HPDE6-E6E7 (cell line): Measurements from ENCODE around the gene TTLL9.

Experiments used
- DNase-seq: peaks from one replicate; pipeline ENCODE4 v3.0.0; 2011; ENCODE audit warnings: missing footprints; ENCODE audit errors: extremely low spot score

Gene TTLL9

DNA sequence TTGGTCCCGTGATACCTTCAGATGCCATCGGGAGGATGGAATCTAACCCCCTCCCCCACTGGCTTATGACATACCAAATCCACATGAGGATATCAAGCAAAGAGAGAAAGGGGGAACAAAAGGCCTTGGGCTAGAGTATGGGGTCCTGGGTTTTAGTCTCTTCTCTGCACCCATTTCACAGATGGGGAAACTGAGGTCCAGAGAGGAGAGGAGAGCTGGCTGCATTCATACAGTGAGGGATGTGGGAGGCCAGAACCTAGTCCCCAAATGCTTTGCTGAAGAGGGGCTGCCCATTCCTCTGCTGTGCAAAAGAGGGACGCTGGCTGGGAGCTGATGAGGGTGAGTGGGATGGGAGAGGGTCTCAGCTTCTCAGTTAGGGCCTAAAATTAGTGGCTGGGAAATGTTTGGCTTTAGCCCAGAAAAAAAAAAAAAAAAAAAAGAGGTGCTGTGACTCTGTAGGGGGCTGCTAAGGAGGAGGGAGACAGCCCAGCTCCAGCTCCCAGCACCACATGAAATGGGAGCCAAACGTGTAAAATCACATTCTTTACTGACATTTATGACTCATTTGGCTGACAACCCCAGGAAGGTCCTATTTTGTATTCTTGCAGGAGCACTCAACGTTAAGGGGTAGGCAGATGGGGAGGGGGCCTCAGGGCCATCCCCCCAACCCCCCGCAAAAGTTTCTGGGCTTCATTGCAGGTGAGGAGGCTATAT, 109.4 kb downstream of the TTLL9 start:
- no peak for DNase-seq

DNA sequence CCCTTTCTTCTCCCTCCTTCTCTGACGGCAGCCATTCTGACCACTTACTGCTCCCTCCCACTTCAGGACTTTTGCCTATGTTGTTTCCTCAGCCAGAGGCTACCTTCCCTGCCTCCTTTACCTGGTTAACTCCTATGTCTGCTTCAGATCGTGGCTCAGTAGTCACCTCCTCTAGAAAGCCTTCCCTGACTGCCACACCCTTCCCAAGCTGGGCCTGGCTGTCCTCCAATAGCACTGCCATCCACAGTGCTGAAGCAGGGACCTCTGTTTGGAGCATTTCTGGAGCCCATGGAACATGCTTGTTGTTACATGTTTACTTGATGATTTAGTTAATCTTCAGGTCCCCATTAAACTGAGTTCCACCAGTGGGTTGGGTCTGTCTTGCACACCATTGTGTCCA, 111.3 kb downstream of the TTLL9 start:
- no peak for DNase-seq

DNA sequence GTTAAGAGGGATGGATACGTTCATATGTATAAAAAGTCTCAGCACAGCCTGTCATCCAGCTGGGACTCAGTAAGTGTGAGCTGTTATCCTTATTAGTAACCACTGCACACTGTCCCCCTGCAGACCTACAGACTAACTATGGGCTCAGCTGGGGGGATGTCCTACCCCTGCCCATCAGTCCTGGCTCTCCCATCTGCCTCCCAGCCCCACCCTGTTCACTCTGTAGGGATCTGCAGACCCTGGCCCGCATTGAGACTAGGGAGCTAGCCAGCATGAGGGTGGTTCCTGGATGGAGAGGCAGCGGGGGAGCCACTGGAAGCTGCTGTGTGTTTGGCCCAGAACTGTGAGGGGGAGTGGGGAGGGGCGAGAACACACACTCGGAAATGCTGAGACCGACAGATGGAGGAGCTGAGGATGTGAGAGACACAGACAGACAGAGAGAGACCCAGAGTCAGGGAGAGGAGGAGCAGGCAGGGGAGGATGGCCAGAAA, 114.6 kb downstream of the TTLL9 start:
- DNase-seq = no peak

DNA sequence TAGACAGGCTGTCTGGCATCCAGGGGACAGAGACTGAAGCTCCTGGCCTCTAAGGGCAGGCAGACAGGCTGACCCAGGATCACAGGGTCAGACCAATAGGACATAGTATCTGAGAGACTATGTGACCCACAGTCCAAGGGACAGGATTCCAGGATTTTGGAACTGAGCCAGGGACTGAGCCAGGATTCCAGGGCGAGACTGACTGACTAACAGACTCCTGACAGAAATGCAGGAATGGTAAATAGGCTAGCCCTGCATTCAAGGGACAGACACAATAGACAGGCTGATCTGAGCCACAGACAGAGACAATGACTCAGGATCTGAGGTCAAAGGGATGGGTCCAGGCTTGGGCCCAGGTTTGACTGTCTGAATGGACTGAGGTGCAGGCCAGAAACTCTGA, 117.3 kb downstream of the TTLL9 start:
- peak; percentile 57 for DNase-seq

GRCh38 chr20:31988430-31989015, 118.1 kb downstream of the TTLL9 start:
- no peak for DNase-seq

DNA sequence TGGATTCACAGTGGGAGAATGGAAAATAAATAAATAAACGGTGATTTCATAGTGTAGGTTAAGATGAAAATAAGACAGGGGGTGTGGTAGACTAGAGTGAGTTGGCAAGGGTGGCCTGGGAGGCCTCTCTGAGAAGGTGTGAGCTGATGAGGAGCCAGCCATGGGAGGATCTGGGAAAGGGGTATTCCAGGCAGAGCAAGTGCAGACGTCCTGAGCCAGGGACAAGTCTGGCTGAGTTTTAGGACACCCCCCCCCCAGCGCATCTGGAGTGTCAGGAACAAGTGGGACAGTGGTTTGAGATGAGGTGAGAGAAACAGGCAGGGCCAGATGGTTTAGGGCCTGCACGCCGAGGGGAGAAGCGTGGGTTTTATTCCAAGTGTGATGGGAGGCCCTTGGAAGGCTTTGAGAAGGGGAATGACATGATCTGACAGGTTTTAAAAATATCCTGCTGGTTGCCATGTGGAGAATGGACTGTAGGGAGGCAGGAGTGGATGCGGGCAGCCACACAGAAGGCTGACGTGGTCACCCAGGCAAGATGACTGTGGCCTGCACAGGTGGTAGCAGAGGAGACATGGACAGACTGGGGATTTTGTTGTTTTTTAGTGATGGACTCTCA, 118.7 kb downstream of the TTLL9 start:
- DNase-seq = no peak

DNA sequence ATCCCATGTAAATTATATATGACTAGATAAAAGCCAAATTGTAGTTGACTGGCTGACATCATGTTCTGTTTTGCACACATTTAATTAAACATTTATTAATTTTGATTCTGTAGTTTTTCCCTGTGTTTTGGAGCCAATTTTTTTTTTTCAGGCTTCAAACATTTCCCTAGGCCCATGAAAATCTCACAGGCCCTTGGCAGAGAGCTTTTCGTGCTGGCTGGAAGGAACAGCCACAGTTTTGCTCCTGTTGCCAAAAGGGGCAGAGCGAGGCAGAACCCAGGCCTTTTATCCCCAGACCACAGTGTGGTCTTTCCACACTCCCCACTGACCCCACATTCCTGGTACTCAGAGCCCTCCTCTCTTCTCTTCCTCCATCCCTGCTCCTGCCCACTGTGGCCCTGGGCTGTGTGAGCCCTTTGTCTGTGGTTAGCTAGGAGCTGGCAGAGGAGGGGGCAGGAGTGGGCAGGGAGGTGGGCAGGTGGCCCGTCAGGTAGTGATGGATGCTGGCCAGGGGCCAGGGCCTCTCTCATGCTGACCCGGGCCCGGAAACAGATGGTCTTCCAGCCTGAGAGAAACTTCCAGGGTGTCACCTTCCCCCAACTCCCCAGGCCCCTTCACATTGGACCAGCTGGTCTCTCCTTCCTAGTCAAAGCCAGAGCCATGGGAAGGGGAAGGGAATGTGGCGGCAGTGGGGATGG, 120.4 kb downstream of the TTLL9 start:
- DNase-seq = no peak

DNA sequence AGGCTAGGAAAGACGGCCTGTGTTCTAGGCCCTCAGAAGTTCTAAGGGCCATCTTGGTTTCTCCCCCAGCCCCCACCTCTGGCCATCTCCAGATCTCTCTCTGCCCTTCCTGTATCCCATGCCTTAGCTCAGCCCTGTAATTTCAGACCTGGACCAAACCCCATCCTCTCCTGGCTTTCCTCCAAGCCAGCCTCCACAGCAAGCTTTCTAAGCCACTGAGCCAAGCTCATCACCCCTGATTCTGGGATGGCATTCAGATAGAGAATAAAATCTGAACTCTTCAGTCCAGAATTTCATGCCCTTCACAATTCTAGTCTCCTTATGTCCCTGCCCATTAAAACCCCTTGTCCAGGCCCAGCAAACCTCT, 120.9 kb downstream of the TTLL9 start:
- DNase-seq = no peak

DNA sequence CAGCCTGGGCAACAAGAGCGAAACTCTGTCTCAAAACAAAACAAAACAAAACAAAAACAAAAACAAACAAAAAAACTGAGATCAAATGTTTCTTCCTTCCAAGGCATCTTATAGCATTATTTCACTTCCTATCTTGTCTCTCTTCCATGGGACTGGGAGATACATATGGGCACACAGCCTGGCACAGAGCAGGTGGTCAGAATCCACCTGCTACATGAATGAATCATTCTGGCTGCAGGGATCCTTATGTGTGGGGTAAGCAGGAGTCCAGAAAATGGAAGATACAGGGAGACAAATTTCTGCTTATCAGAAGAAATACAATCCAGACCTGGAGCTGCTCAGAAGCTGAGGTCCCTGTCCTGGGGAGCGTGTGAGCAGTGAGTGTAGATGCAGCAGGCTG, 121.7 kb downstream of the TTLL9 start:
- DNase-seq = no peak
